ENCODE data around the gene PPIA. TPM values are rescaled to one million over a fixed set of nuclear protein-coding genes. Genes with fewer than 3 reads are reported as not detected.
A peak's percentile ranks its signal among the peaks of the same experiment; 100 is the strongest.
"Not testable (repeated sequence)": the region's sequence is repeated elsewhere in the genome, so short reads cannot be mapped to it uniquely, and the experiment has no call there.

The PPIA gene
- polyA plus RNA-seq, 1 donor from 2014 or later, result 2,769 TPM

- not testable (repeated sequence) for H3K27ac ChIP-seq (ENCODE audit: low read length); H3K27me3 ChIP-seq (ENCODE audit: insufficient read depth, low read depth, low read length); H3F3A ChIP-seq (ENCODE audit: insufficient read depth, low read length, poor library complexity, severe bottlenecking); H2AFZ ChIP-seq (ENCODE audit: low read depth, low read length); H3K9ac ChIP-seq (ENCODE audit: low read length); H4K20me1 ChIP-seq (ENCODE audit: insufficient read depth); H3K36me3 ChIP-seq (ENCODE audit: insufficient read depth, low read length); H3K9me3 ChIP-seq (ENCODE audit: low read length); H3K4me2 ChIP-seq (ENCODE audit: low read length); H3K9me2 ChIP-seq (ENCODE audit: insufficient read depth, low read length); H3K4me3 ChIP-seq (ENCODE audit: low read length)
- H3K79me2 ChIP-seq (replicated peaks; ENCODE audit: insufficient read depth, low read length), result peaks cover 55% of the 10 kb centered on the region
Observed at GRCh38 chr7:44842675-44843074, 46.2 kb downstream of the PPIA start.

- H3K9ac ChIP-seq (ENCODE audit: low read length); H3K36me3 ChIP-seq (ENCODE audit: insufficient read depth, low read length); H3K4me3 ChIP-seq (ENCODE audit: low read length); H2AFZ ChIP-seq (ENCODE audit: low read depth, low read length); H3F3A ChIP-seq (ENCODE audit: insufficient read depth, low read length, poor library complexity, severe bottlenecking); H4K20me1 ChIP-seq (ENCODE audit: insufficient read depth); H3K27me3 ChIP-seq (ENCODE audit: insufficient read depth, low read depth, low read length); H3K27ac ChIP-seq (ENCODE audit: low read length); H3K9me3 ChIP-seq (ENCODE audit: low read length); H3K9me2 ChIP-seq (ENCODE audit: insufficient read depth, low read length); H3K4me2 ChIP-seq (ENCODE audit: low read length): not testable (repeated sequence)
- peaks cover 55% of the 10 kb centered on the region for H3K79me2 ChIP-seq (replicated peaks; ENCODE audit: insufficient read depth, low read length)
Observed at GRCh38 chr7:44843440-44843839, 47.0 kb downstream of the PPIA start.

- TF ChIP-seq TAF1 (IDR thresholded peaks at IDR 0.05; ENCODE audit: low read depth), result no peak
- no peak for TF ChIP-seq CTCF (IDR thresholded peaks at IDR 0.05; ENCODE audit: poor library complexity, severe bottlenecking)
- TF ChIP-seq POLR2AphosphoS5 (IDR thresholded peaks at IDR 0.05), result no peak
- no peak for TF ChIP-seq RAD21 (conservative IDR thresholded peaks at IDR 0.05)
- TF ChIP-seq MXI1 (conservative IDR thresholded peaks at IDR 0.05; ENCODE audit: poor library complexity, severe bottlenecking), result no peak
- Histone ChIP-seq H3K27ac (ENCODE audit: low read length) (no peak overlapping the region), H2AFZ (ENCODE audit: low read depth, low read length) (no peak overlapping the region), H3K9ac (ENCODE audit: low read length) (no peak overlapping the region), H3K9me2 (ENCODE audit: insufficient read depth, low read length) (no peaks in the 10 kb centered on the region), H3K36me3 (ENCODE audit: insufficient read depth, low read length) (no peaks in the 10 kb centered on the region), H3K27me3 (ENCODE audit: insufficient read depth, low read depth, low read length) (no peaks in the 10 kb centered on the region), H3K4me3 (ENCODE audit: low read length) (peak overlapping the region; percentile 97), H3K9me3 (ENCODE audit: low read length) (no peaks in the 10 kb centered on the region), H3K4me2 (ENCODE audit: low read length) (peak overlapping the region; percentile 53), H4K20me1 (ENCODE audit: insufficient read depth) (no peaks in the 10 kb centered on the region), H3K79me2 (replicated peaks; ENCODE audit: insufficient read depth, low read length) (peaks cover 50% of the 10 kb centered on the region), H3F3A (ENCODE audit: insufficient read depth, low read length, poor library complexity, severe bottlenecking) (peaks cover 8% of the 10 kb centered on the region)
Observed at GRCh38 chr7:44845451-44845850, 49.0 kb downstream of the PPIA start.

GRCh38 chr7:44846390-44846789 is 49.9 kb downstream of the PPIA start:
- peak overlapping the region; percentile 71 for H3K9ac ChIP-seq (ENCODE audit: low read length)
- H2AFZ ChIP-seq (ENCODE audit: low read depth, low read length), result not testable (repeated sequence)

More at GRCh38 chr7:44846390-44846789, 49.9 kb downstream of the PPIA start:
- not testable (repeated sequence) for H4K20me1 ChIP-seq (ENCODE audit: insufficient read depth); H3K9me2 ChIP-seq (ENCODE audit: insufficient read depth, low read length); H3K27ac ChIP-seq (ENCODE audit: low read length); H3K9me3 ChIP-seq (ENCODE audit: low read length); H3K36me3 ChIP-seq (ENCODE audit: insufficient read depth, low read length); H3K27me3 ChIP-seq (ENCODE audit: insufficient read depth, low read depth, low read length); H3F3A ChIP-seq (ENCODE audit: insufficient read depth, low read length, poor library complexity, severe bottlenecking)
- H3K4me3 ChIP-seq (ENCODE audit: low read length), result peak overlapping the region; percentile 97
- peaks cover 46% of the 10 kb centered on the region for H3K79me2 ChIP-seq (replicated peaks; ENCODE audit: insufficient read depth, low read length)
- peak overlapping the region; percentile 87 for H3K4me2 ChIP-seq (ENCODE audit: low read length)

All from neural cell (in vitro differentiated cells).